NCI-H2171 treated with DMSO at 0.1 percent for 48 hours (cell line): ENCODE data around the gene NTMT1.
"Not testable (repeated sequence)": the region's sequence is repeated elsewhere in the genome, so short reads cannot be mapped to it uniquely, and the experiment has no call there.

Experiments used
- DNase-seq: peaks from one replicate; lab custom pipeline; 2025; lab: John Stamatoyannopoulos, UW

The NTMT1 gene

GRCh38 chr9:129626079-129626624, at the start of gene NTMT1:
Gene NTMT1, plus strand, starts transcription at chr9:129626163. Its CDS starts 6,541 bp downstream, at chr9:129632704.
- peak; percentile 85 for DNase-seq

- DNase-seq = no peak
Observed at GRCh38 chr9:129576546-129577543, 49.1 kb upstream of the NTMT1 start.

- no peak for DNase-seq
Observed at GRCh38 chr9:129579294-129579693, 46.7 kb upstream of the NTMT1 start.

GRCh38 chr9:129580211-129580915, 45.6 kb upstream of the NTMT1 start:
- no peak for DNase-seq

GRCh38 chr9:129581505-129582189, 44.3 kb upstream of the NTMT1 start:
- DNase-seq = no peak

GRCh38 chr9:129582855-129583254, 43.1 kb upstream of the NTMT1 start:
- no peak for DNase-seq

GRCh38 chr9:129583308-129584038, 42.5 kb upstream of the NTMT1 start:
- DNase-seq = no peak

- peak; percentile 74 for DNase-seq
Observed at GRCh38 chr9:129584136-129584535, 41.8 kb upstream of the NTMT1 start.

GRCh38 chr9:129585352-129585751, 40.6 kb upstream of the NTMT1 start:
- DNase-seq = no peak

GRCh38 chr9:129586245-129586644, 39.7 kb upstream of the NTMT1 start:
- no peak for DNase-seq

- DNase-seq = peak; percentile 73
Observed at GRCh38 chr9:129586685-129587084, 39.3 kb upstream of the NTMT1 start.

GRCh38 chr9:129587487-129588262, 38.3 kb upstream of the NTMT1 start:
- no peak for DNase-seq

GRCh38 chr9:129590466-129590865, 35.5 kb upstream of the NTMT1 start:
- DNase-seq = no peak

GRCh38 chr9:129591916-129592315, 34.0 kb upstream of the NTMT1 start:
- DNase-seq = no peak

GRCh38 chr9:129592790-129593189, 33.2 kb upstream of the NTMT1 start:
- not testable (repeated sequence) for DNase-seq

GRCh38 chr9:129594632-129595031, 31.3 kb upstream of the NTMT1 start:
- DNase-seq = no peak

GRCh38 chr9:129595311-129595741, 30.6 kb upstream of the NTMT1 start:
- no peak for DNase-seq

GRCh38 chr9:129595903-129596540, 29.9 kb upstream of the NTMT1 start:
- no peak for DNase-seq

GRCh38 chr9:129596541-129597331, 29.2 kb upstream of the NTMT1 start:
- DNase-seq = no peak
